C4-2B (cell line): ENCODE results near the gene RALB.

Source experiments
- ZFX ChIP-seq: fragments of 450-650 bp; IDR thresholded peaks from 2 replicates; pipeline ENCODE4 v1.6.1; 2017
- TF ChIP-seq, protein P1 (sequence below): fragments of 450-650 bp; conservative IDR thresholded peaks from 2 replicates; pipeline ENCODE4 v1.5.1; 2017; ENCODE audit warnings: mild to moderate bottlenecking

DNA sequence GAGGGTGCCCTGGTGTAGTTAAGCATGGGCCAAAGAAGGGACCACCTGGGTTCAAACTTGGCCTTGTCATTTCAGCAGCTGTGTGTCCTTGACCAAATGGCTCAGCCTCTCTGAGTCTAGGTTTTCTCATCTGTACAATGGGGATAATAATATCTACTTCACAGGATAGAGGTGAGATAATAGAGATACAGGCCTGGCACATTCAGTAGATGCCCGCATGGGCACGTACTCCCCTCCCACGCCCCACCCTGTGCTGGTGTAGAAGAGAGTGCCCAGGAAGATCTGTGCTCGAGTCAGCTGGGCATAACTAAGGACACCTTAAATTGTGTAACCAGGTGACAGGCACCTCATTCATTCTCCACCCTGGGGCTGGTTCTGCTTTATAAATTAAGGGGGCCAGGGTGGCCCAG, 21.1 kb upstream of the RALB start:
- TF ChIP-seq, protein P1, sequence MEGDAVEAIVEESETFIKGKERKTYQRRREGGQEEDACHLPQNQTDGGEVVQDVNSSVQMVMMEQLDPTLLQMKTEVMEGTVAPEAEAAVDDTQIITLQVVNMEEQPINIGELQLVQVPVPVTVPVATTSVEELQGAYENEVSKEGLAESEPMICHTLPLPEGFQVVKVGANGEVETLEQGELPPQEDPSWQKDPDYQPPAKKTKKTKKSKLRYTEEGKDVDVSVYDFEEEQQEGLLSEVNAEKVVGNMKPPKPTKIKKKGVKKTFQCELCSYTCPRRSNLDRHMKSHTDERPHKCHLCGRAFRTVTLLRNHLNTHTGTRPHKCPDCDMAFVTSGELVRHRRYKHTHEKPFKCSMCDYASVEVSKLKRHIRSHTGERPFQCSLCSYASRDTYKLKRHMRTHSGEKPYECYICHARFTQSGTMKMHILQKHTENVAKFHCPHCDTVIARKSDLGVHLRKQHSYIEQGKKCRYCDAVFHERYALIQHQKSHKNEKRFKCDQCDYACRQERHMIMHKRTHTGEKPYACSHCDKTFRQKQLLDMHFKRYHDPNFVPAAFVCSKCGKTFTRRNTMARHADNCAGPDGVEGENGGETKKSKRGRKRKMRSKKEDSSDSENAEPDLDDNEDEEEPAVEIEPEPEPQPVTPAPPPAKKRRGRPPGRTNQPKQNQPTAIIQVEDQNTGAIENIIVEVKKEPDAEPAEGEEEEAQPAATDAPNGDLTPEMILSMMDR = no peak
- no peak for TF ChIP-seq ZFX
